H9 (cell line): ENCODE data around the gene NIM1K. TPM values are rescaled to one million over a fixed set of nuclear protein-coding genes. Genes with fewer than 3 reads are reported as not detected.

Experiments
- DNase-seq: peaks from one replicate; pipeline ENCODE4 v3.0.0-alpha.2; 2017
- H2AFZ ChIP-seq: one replicate; pipeline ENCODE4 v1.6.1; 2013; ENCODE audit warnings: mild to moderate bottlenecking, low read length, control low read depth, moderate library complexity
- H2AK5ac ChIP-seq: 2 replicates; pipeline ENCODE4 v1.6.1; 2013; ENCODE audit warnings: low read length, control low read depth, mixed read lengths; ENCODE audit not compliant: insufficient read length
- H2BK120ac ChIP-seq: one replicate; pipeline ENCODE4 v1.6.1; 2013; ENCODE audit warnings: low read depth, mild to moderate bottlenecking, low read length, control low read depth, inconsistent platforms; ENCODE audit not compliant: poor library complexity, severe bottlenecking
- H2BK12ac ChIP-seq: 2 replicates; pipeline ENCODE4 v1.6.1; 2013; ENCODE audit warnings: low read length, control low read depth, mixed read lengths, low read depth; ENCODE audit not compliant: insufficient read length
- H2BK15ac ChIP-seq: 2 replicates; pipeline ENCODE4 v1.6.1; 2013; ENCODE audit warnings: low read depth, low read length, control low read depth
- H2BK20ac ChIP-seq: one replicate; pipeline ENCODE4 v1.6.1; 2013; ENCODE audit warnings: low read depth, mild to moderate bottlenecking, low read length, control low read depth, inconsistent platforms; ENCODE audit not compliant: poor library complexity, severe bottlenecking
- H2BK5ac ChIP-seq: 2 replicates; pipeline ENCODE4 v1.6.1; 2013; ENCODE audit warnings: low read length, control low read depth, mixed read lengths; ENCODE audit not compliant: insufficient read length
- H3K14ac ChIP-seq: 2 replicates; pipeline ENCODE4 v1.6.1; 2013; ENCODE audit warnings: low read length, control low read depth; ENCODE audit not compliant: insufficient read depth
- H3K18ac ChIP-seq: 2 replicates; pipeline ENCODE4 v1.6.1; 2013; ENCODE audit warnings: low read depth, mild to moderate bottlenecking, mixed read lengths, low read length, control low read depth; ENCODE audit not compliant: insufficient read length
- H3K23ac ChIP-seq: 2 replicates; pipeline ENCODE4 v1.6.1; 2013; ENCODE audit warnings: low read length, control low read depth, mixed read lengths, low read depth; ENCODE audit not compliant: insufficient read length
- H3K23me2 ChIP-seq: 2 replicates; pipeline ENCODE4 v1.6.1; 2013; ENCODE audit warnings: low read depth, mild to moderate bottlenecking, mixed read lengths, low read length, control low read depth; ENCODE audit not compliant: insufficient read length, poor library complexity, severe bottlenecking
- H3K27ac ChIP-seq: 2 replicates; pipeline ENCODE4 v1.5.1; 2013; ENCODE audit warnings: low read length, control low read depth, mixed read lengths, low read depth; ENCODE audit not compliant: insufficient read length
- H3K27me3 ChIP-seq: 2 replicates; pipeline ENCODE4 v1.6.1; 2013; ENCODE audit warnings: low read length, control low read depth, inconsistent platforms; ENCODE audit not compliant: insufficient read depth
- H3K4ac ChIP-seq: 2 replicates; pipeline ENCODE4 v1.6.1; 2013; ENCODE audit warnings: low read depth, mild to moderate bottlenecking, control low read depth, inconsistent platforms, low read length, moderate library complexity
- H3K4me1 ChIP-seq: 2 replicates; pipeline ENCODE4 v1.6.1; 2013; ENCODE audit warnings: low read length, control low read depth, inconsistent platforms; ENCODE audit not compliant: insufficient read depth
- H3K4me2 ChIP-seq: 2 replicates; pipeline ENCODE4 v1.6.1; 2013; ENCODE audit warnings: low read length, control low read depth, mixed read lengths; ENCODE audit not compliant: insufficient read length, insufficient read depth
- H3K56ac ChIP-seq: 2 replicates; pipeline ENCODE4 v1.6.1; 2013; ENCODE audit warnings: low read depth, mild to moderate bottlenecking, mixed read lengths, low read length, control low read depth; ENCODE audit not compliant: insufficient read length
- H3K79me1 ChIP-seq: 2 replicates; pipeline ENCODE4 v1.6.1; 2013; ENCODE audit warnings: low read depth, mild to moderate bottlenecking, moderate library complexity, low read length, control low read depth, inconsistent platforms; ENCODE audit not compliant: insufficient read depth, poor library complexity, severe bottlenecking
- H3K79me2 ChIP-seq: 2 replicates; pipeline ENCODE4 v1.6.1; 2013; ENCODE audit warnings: low read length, control low read depth, inconsistent platforms; ENCODE audit not compliant: insufficient read depth
- H3K9ac ChIP-seq: 2 replicates; pipeline ENCODE4 v1.6.1; 2013; ENCODE audit warnings: low read length, control low read depth, mixed read lengths; ENCODE audit not compliant: insufficient read length; ENCODE audit errors: extremely low read depth
- H3K9me3 ChIP-seq: one replicate; pipeline ENCODE4 v1.6.1; 2013; ENCODE audit warnings: low read depth, low read length, inconsistent platforms; ENCODE audit not compliant: control insufficient read depth
- H3T11ph ChIP-seq: one replicate; pipeline ENCODE4 v1.6.1; 2013; ENCODE audit warnings: mild to moderate bottlenecking, low read length, control low read depth, inconsistent platforms
- H4K20me1 ChIP-seq: one replicate; pipeline ENCODE4 v1.6.1; 2013; ENCODE audit not compliant: control insufficient read depth, insufficient read length, insufficient read depth
- H4K5ac ChIP-seq: 2 replicates; pipeline ENCODE4 v1.6.1; 2013; ENCODE audit warnings: low read depth, mild to moderate bottlenecking, mixed read lengths, low read length, control low read depth; ENCODE audit not compliant: insufficient read length
- H4K8ac ChIP-seq: replicated peaks from 2 replicates; pipeline ENCODE4 v1.6.1; 2013; ENCODE audit warnings: low read length, control low read depth, mixed read lengths, low read depth; ENCODE audit not compliant: insufficient read length
- H4K91ac ChIP-seq: 2 replicates; pipeline ENCODE4 v1.6.1; 2013; ENCODE audit warnings: low read depth, mild to moderate bottlenecking, moderate library complexity, mixed read lengths, low read length, control low read depth; ENCODE audit not compliant: insufficient read length
- H3K27ac Mint-ChIP-seq, 3 experiments: 2 replicates in 2 of 3; 3 replicates in 1 of 3; pipeline ENCODE4 v1.8.0; 2020 to 2021; ENCODE audit warnings: mixed read lengths in 3 of 3, mild to moderate bottlenecking in 1 of 3, moderate library complexity in 1 of 3
- H3K27me3 Mint-ChIP-seq: 2 replicates; pipeline ENCODE4 v1.8.0; 2021; ENCODE audit warnings: low read depth, mild to moderate bottlenecking, moderate library complexity, mixed read lengths
- H3K36me3 Mint-ChIP-seq, 3 experiments: 2 replicates in 2 of 3; 3 replicates in 1 of 3; pipeline ENCODE4 v1.8.0; 2020 to 2021; ENCODE audit warnings: low read depth in 3 of 3, mixed read lengths in 3 of 3; ENCODE audit not compliant: insufficient read depth in 1 of 3
- H3K4me1 Mint-ChIP-seq, 2 experiments: 2 replicates each; pipeline ENCODE4 v1.8.0; 2020; ENCODE audit warnings: mixed read lengths in 2 of 2
- H3K4me3 Mint-ChIP-seq, 2 experiments: 2 replicates in 1 of 2; 3 replicates in 1 of 2; pipeline ENCODE4 v1.8.0; 2020 to 2021; ENCODE audit warnings: mild to moderate bottlenecking in 2 of 2, mixed read lengths in 2 of 2, moderate library complexity in 1 of 2
- H3K9me3 Mint-ChIP-seq, 2 experiments: 2 replicates in 1 of 2; 3 replicates in 1 of 2; pipeline ENCODE4 v1.8.0; 2020; ENCODE audit warnings: mild to moderate bottlenecking in 2 of 2, mixed read lengths in 2 of 2, moderate library complexity in 1 of 2
- CTCF ChIP-seq: fragments of 200-600 bp; sonication (generic); conservative IDR thresholded peaks from 3 replicates; pipeline ENCODE4 v1.8.0; 2021; ENCODE audit warnings: antibody characterized with exemption, mild to moderate bottlenecking
- WGBS: extraction: QIAGEN DNeasy Blood & Tissue Kit; methylation state at CpG from one replicate; pipeline ENCODE4 v1.1.7; 2013; ENCODE audit warnings: missing lambda C conversion rate, low lambda C conversion rate, mixed read lengths; ENCODE audit not compliant: insufficient read length; ENCODE audit errors: extremely low coverage; 5-methylcytosine and 5-hydroxymethylcytosine counted together
- total RNA-seq: library from RNA; stranded (reverse); gene quantifications from 2 replicates; pipeline ENCODE4 v1.2.1, GENCODE V29; 2021

NIM1K gene
- total RNA-seq, 1 experiment from 2014 or later = 0.07 TPM

GRCh38 chr5:43195670-43196265 lies 3.7 kb downstream of the NIM1K start:
- H3K27ac Mint-ChIP-seq = no peak overlapping the region
- no peak for TF ChIP-seq CTCF
- Histone ChIP-seq H3T11ph (no peak overlapping the region), H3K27me3 (peaks cover 15% of the 10 kb centered on the region; the same call in 1 of the 2 replicates), H3K23me2 (peaks cover 20% of the 10 kb centered on the region), H3K56ac (no peak overlapping the region), H3K14ac (no peak overlapping the region), H3K79me1 (no peaks in the 10 kb centered on the region), H3K23ac (no peak overlapping the region), H2BK20ac (no peak overlapping the region), H3K79me2 (no peaks in the 10 kb centered on the region), H2AFZ (no peak overlapping the region), H2BK12ac (no peak overlapping the region), H4K91ac (no peak overlapping the region), H3K18ac (no peak overlapping the region), H3K27ac (no peak overlapping the region), H3K4me1 (peaks cover 3% of the 10 kb centered on the region; the same call in 1 of the 2 replicates), H2AK5ac (no peak overlapping the region), H2BK15ac (no peak overlapping the region), H3K4me2 (no peak overlapping the region), H3K9me3 (no peaks in the 10 kb centered on the region), H4K5ac (no peak overlapping the region), H2BK120ac (no peak overlapping the region), H3K4ac (no peak overlapping the region), H4K20me1 (no peaks in the 10 kb centered on the region), H2BK5ac (no peak overlapping the region), H4K8ac (no peak overlapping the region), H3K9ac (no peak overlapping the region)
- peaks cover 22 to 29% of the 10 kb centered on the region in 2 experiments for H3K4me1 Mint-ChIP-seq
- no peaks in the 10 kb centered on the region for H3K36me3 Mint-ChIP-seq
- H3K4me3 Mint-ChIP-seq = no peak overlapping the region
- DNase-seq = no peak
- peaks cover 44% of the 10 kb centered on the region for H3K27me3 Mint-ChIP-seq
- peaks cover 0 to 3% of the 10 kb centered on the region in 2 experiments; a peak in 1 of 5 replicates for H3K9me3 Mint-ChIP-seq
- no CpG with 5 or more reads among the region's 7 CpGs for WGBS
